Endodermal cell (in vitro differentiated cells): ENCODE results near the gene OMP. TPM values are rescaled to one million over a fixed set of nuclear protein-coding genes. Genes with fewer than 3 reads are reported as not detected.

Experiments
- DNase-seq: peaks from one replicate; pipeline ENCODE4 v3.0.0-alpha.2; 2017
- H3K27ac ChIP-seq: 2 replicates; pipeline ENCODE4 v1.5.1; 2013; ENCODE audit warnings: mild to moderate bottlenecking, low read depth, low read length, moderate library complexity
- H3K27me3 ChIP-seq: 2 replicates; pipeline ENCODE4 v1.6.1; 2013; ENCODE audit warnings: mild to moderate bottlenecking, low read length, moderate library complexity; ENCODE audit not compliant: insufficient read depth, control insufficient read depth, poor library complexity, severe bottlenecking
- H3K36me3 ChIP-seq: 2 replicates; pipeline ENCODE4 v1.7.0; 2013; ENCODE audit warnings: mild to moderate bottlenecking, low read length, moderate library complexity; ENCODE audit not compliant: control insufficient read depth, insufficient read depth
- H3K4me1 ChIP-seq: one replicate; pipeline ENCODE4 v1.7.0; 2013; ENCODE audit warnings: low read length; ENCODE audit not compliant: control insufficient read depth, insufficient read depth
- H3K4me3 ChIP-seq: 2 replicates; pipeline ENCODE4 v1.5.1; 2013; ENCODE audit warnings: mild to moderate bottlenecking, low read length, moderate library complexity
- H3K9ac ChIP-seq: 2 replicates; pipeline ENCODE4 v1.6.1; 2013; ENCODE audit warnings: mild to moderate bottlenecking, low read length, moderate library complexity; ENCODE audit not compliant: poor library complexity, severe bottlenecking; ENCODE audit errors: extremely low read depth
- H3K9me3 ChIP-seq: 2 replicates; pipeline ENCODE4 v1.6.1; 2013; ENCODE audit warnings: mild to moderate bottlenecking, low read length, moderate library complexity; ENCODE audit not compliant: control insufficient read depth
- H3K27ac Mint-ChIP-seq: 2 replicates; pipeline ENCODE4 v1.8.0; 2020; ENCODE audit warnings: mixed read lengths
- H3K27me3 Mint-ChIP-seq: 2 replicates; pipeline ENCODE4 v1.8.0; 2021; ENCODE audit warnings: mild to moderate bottlenecking, mixed read lengths; ENCODE audit not compliant: insufficient read depth
- H3K36me3 Mint-ChIP-seq: 2 replicates; pipeline ENCODE4 v1.8.0; 2020; ENCODE audit warnings: low read depth, mixed read lengths
- H3K4me1 Mint-ChIP-seq: 2 replicates; pipeline ENCODE4 v1.8.0; 2020; ENCODE audit warnings: mixed read lengths
- H3K4me3 Mint-ChIP-seq: 2 replicates; pipeline ENCODE4 v1.8.0; 2020; ENCODE audit warnings: mild to moderate bottlenecking, moderate library complexity, mixed read lengths
- H3K9me3 Mint-ChIP-seq: 2 replicates; pipeline ENCODE4 v1.8.0; 2020; ENCODE audit warnings: mild to moderate bottlenecking, mixed read lengths
- WGBS, 2 experiments: methylation state at CpG; one replicate each; pipeline versions ENCODE4 v1.1.5 to v1.1.7; 2013; ENCODE audit warnings: missing lambda C conversion rate in 2 of 2, mixed read lengths in 1 of 2; ENCODE audit not compliant: insufficient coverage in 1 of 2, insufficient read length in 1 of 2; 5-methylcytosine and 5-hydroxymethylcytosine counted together
- total RNA-seq, 2 donors: library from RNA; stranded (reverse); fragmentation: NEBNext Ultra II Directional in 1 of 2; extraction: Animal tissue kit (Norgen Biotek cat#: 25700) in 1 of 2; gene quantifications; 2 replicates in 1 of 2; 3 replicates in 1 of 2; pipeline ENCODE4 v1.2.1, GENCODE V29; 2021
- TF ChIP-seq, protein P1 (sequence below): fragments of 200-600 bp; sonication (generic); conservative IDR thresholded peaks from 2 replicates; pipeline ENCODE4 v1.5.0; 2021; ENCODE audit warnings: antibody characterized with exemption, mild to moderate bottlenecking

The OMP gene
- total RNA-seq, 2 donors from 2014 or later, result 1.6 to 1.7 TPM

DNA sequence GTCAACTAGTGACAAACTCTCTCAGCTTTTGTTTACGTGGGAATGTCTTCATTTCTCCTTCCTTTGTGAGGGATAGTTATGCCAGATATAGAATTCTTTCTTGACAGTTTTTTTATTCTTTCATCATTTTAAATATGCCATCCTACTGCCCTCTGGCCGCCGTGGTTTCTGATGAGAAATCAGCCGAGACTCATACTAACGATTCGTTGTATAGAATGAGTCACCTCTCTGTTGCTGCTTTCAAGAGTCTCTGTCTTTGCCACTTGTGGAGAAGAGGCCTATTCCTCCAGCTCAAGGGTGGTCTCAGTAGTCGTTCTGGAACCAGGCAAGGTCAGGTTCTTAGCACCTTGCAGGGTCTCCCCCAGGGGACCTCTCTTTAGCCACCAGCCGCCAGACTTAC is 33.4 kb downstream of the OMP start:
- Mint-ChIP-seq H3K36me3 (no peaks in the 10 kb centered on the region), H3K9me3 (no peaks in the 10 kb centered on the region), H3K27ac (no peak overlapping the region), H3K4me1 (peaks cover 9% of the 10 kb centered on the region), H3K27me3 (no peaks in the 10 kb centered on the region), H3K4me3 (no peak overlapping the region)
- no peak for DNase-seq
- no peak overlapping the region for H3K27ac ChIP-seq
- H3K4me1 ChIP-seq, result no peaks in the 10 kb centered on the region
- no peaks in the 10 kb centered on the region for H3K36me3 ChIP-seq
- no peak overlapping the region for H3K4me3 ChIP-seq
- TF ChIP-seq, protein P1, sequence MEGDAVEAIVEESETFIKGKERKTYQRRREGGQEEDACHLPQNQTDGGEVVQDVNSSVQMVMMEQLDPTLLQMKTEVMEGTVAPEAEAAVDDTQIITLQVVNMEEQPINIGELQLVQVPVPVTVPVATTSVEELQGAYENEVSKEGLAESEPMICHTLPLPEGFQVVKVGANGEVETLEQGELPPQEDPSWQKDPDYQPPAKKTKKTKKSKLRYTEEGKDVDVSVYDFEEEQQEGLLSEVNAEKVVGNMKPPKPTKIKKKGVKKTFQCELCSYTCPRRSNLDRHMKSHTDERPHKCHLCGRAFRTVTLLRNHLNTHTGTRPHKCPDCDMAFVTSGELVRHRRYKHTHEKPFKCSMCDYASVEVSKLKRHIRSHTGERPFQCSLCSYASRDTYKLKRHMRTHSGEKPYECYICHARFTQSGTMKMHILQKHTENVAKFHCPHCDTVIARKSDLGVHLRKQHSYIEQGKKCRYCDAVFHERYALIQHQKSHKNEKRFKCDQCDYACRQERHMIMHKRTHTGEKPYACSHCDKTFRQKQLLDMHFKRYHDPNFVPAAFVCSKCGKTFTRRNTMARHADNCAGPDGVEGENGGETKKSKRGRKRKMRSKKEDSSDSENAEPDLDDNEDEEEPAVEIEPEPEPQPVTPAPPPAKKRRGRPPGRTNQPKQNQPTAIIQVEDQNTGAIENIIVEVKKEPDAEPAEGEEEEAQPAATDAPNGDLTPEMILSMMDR, result no peak
- H3K9me3 ChIP-seq, result no peaks in the 10 kb centered on the region
- no peak overlapping the region for H3K9ac ChIP-seq
- no peaks in the 10 kb centered on the region for H3K27me3 ChIP-seq
- WGBS, 2 experiments, result 69 to 77% methylated on average over 8 of the region's 8 CpGs

DNA sequence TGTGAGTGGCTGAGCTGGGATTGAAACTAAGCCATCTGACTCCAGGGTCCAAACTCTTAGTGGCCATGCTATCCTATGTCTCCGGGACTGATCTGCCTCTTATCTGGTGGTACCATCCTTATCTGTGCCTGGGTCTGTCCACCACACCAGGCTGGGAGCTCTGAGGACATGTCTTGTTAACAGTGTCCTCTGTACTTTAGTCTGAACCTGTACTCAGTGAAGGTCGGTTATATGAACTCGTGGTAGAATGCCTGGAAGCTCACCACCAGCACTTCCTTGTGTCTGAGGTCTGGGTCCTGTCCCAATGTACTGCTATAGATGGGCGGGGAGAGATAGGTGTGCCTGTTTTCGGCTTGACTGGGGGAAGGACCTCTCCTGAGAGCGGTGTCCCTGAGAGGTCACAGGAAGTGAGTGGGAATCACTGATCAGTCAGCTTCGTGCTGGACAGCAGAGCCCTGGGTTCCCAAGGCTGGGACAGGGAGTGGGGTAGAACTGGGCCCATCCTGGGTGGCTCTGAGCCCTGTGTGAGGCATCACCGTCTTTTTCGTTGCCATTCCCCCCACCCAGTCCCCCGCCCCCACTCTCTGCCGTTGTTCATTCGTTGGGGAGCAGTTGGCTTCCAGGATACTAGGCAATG is 34.3 kb downstream of the OMP start:
- no peak overlapping the region for H3K4me3 Mint-ChIP-seq
- Histone ChIP-seq H3K4me3 (no peak overlapping the region), H3K27me3 (no peaks in the 10 kb centered on the region), H3K4me1 (no peaks in the 10 kb centered on the region), H3K36me3 (no peaks in the 10 kb centered on the region), H3K27ac (no peak overlapping the region), H3K9me3 (no peaks in the 10 kb centered on the region), H3K9ac (no peak overlapping the region)
- H3K36me3 Mint-ChIP-seq, result no peaks in the 10 kb centered on the region
- peaks cover 9% of the 10 kb centered on the region for H3K4me1 Mint-ChIP-seq
- no peak for DNase-seq
- TF ChIP-seq, protein P1, result no peak
- no peaks in the 10 kb centered on the region for H3K9me3 Mint-ChIP-seq
- H3K27ac Mint-ChIP-seq, result no peak overlapping the region
- 88 to 91% methylated on average over 10 to 12 of the region's 12 CpGs for WGBS, 2 experiments
- no peaks in the 10 kb centered on the region for H3K27me3 Mint-ChIP-seq

DNA sequence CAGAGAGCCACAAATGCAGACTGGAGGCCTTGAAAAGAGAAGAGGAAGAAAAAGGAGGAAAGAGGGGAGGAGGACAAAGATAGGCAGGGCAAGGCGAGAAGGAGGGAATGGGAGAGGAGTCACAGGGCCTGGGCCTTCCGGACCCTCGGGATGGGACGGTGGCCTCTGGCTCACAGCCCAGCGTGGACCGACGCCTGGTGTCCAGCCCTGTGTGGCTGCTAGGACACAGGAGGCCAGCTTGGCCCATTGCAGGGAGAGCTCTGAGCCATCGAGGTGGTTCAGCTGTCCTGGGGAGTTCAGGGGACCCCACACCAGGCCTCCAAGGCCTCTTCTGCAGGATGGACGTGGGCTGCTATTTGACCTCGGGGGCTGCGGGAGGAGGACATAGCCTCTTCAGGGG is 34.8 kb downstream of the OMP start:
- Mint-ChIP-seq H3K9me3 (no peaks in the 10 kb centered on the region), H3K4me3 (no peak overlapping the region), H3K27ac (no peak overlapping the region), H3K4me1 (peaks cover 9% of the 10 kb centered on the region), H3K27me3 (no peaks in the 10 kb centered on the region), H3K36me3 (no peaks in the 10 kb centered on the region)
- H3K36me3 ChIP-seq, result no peaks in the 10 kb centered on the region
- H3K4me1 ChIP-seq, result no peaks in the 10 kb centered on the region
- H3K4me3 ChIP-seq, result no peak overlapping the region
- no peak for DNase-seq
- no peak overlapping the region for H3K27ac ChIP-seq
- no peak overlapping the region for H3K9ac ChIP-seq
- TF ChIP-seq, protein P1, result no peak
- H3K27me3 ChIP-seq, result no peaks in the 10 kb centered on the region
- WGBS, 2 experiments, result 94 to 98% methylated on average over 8 to 11 of the region's 11 CpGs
- no peaks in the 10 kb centered on the region for H3K9me3 ChIP-seq
